ENCODE results near the gene PLBD2. TPM values are rescaled to one million over a fixed set of nuclear protein-coding genes. Genes with fewer than 3 reads are reported as not detected.

PLBD2 gene
- total and polyA plus RNA-seq, 9 of the 15 experiments (the other 6 are each of a cell fraction or from before 2014, with no cell fraction given): 2.4 to 37.4 (median 6.0) TPM

DNA sequence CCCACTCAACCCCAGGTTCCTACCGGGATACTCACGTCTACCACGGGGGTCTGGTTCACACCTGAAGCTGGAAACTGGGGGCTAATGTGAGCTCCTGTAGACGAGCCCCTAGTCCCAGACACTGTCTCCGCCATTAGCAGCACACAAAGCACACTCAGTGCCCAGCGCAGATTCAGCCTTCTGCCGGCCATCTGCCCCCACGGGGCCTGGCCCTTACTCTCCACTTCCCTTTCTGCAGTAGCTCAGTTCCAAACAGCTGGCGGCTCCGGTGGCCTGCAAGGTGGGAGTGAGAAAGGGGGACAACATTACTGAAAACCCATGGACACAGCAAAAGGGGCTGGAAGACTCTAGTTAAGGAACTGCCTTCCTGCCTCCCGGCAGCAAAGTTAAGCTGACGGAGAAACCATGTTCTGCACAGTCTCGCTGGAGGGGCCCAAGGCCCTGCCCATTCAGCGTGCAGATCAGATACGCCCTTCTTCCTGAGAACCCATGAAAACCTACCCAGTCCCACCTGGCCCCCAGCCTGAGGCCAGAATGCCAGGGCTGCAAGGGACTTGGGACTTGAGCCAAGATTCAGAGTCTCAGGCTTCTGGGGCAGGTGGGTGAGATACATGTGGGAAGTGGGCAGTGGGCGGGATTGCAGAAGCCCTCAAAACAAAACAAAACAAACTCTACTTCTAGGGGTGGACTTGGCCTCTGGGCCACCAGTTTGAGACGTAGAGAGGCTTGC lies 25.5 kb upstream of the PLBD2 start (continued):
- TF ChIP-seq NFIC (IDR thresholded peaks at IDR 0.05): 0 out of 2 replicates have a peak, but pooled peaks have one; percentile 26
- TF ChIP-seq, protein P1, sequence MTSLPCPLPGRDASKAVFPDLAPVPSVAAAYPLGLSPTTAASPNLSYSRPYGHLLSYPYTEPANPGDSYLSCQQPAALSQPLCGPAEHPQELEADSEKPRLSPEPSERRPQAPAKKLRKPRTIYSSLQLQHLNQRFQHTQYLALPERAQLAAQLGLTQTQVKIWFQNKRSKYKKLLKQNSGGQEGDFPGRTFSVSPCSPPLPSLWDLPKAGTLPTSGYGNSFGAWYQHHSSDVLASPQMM (CRISPR knock-in tag; IDR thresholded peaks at IDR 0.05): no peak

DNA sequence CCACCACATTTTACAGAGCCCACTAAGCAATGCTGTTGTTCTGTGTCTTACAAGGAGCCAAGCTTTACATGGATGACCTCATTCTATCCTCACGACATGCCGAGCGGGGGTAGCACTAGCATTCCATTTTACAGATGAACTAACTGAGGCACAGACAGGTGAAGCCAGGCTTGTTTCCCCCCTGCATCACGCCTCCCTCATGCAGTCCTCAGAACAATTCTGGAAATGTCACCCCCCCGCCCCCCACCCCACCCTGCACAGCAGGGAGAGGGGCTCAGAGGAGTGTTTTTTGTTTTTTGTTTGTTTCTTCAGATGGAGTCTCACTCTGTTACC lies 25.0 kb upstream of the PLBD2 start:
- FAIRE-seq (no peak), ATAC-seq (no peak), DNase-seq (ENCODE audit: extremely low read depth in 1 of 4, low spot score in 3 of 4) (no peak)
- ChIA-PET CTCF (ENCODE audit: low intra/inter-chr PET ratio) (no interaction called here), POLR2A (interaction anchor here (0.6 to 2.4 kb wide), 3 partner anchors 24 to 148 kb away, joined by 3 to 9 read pairs (median 3); partner anchors contain the start of genes DDX54 and PLBD2)
- no TSS peak for BruUV-seq (replicated peaks)
- H3K4me2 ChIP-seq (ENCODE audit: insufficient read depth, low read length): peak overlapping the region; percentile 95
- intact Hi-C loops (cut with micrococcal nuclease): no loop called here
- H3K79me2 ChIP-seq (ENCODE audit: control insufficient read depth, insufficient read depth, low read length): peaks cover 18% of the 10 kb centered on the region
- no peaks in the 10 kb centered on the region for H3K27me3 ChIP-seq (ENCODE audit: control insufficient read depth in 2 of 2, insufficient read depth in 2 of 2, low read length in 2 of 2)
- peak in 1 of 2 experiments; percentile 60; a peak in 2 of 4 replicates for TF ChIP-seq KDM1A (IDR thresholded peaks at IDR 0.05)
- TF ChIP-seq, protein P2, sequence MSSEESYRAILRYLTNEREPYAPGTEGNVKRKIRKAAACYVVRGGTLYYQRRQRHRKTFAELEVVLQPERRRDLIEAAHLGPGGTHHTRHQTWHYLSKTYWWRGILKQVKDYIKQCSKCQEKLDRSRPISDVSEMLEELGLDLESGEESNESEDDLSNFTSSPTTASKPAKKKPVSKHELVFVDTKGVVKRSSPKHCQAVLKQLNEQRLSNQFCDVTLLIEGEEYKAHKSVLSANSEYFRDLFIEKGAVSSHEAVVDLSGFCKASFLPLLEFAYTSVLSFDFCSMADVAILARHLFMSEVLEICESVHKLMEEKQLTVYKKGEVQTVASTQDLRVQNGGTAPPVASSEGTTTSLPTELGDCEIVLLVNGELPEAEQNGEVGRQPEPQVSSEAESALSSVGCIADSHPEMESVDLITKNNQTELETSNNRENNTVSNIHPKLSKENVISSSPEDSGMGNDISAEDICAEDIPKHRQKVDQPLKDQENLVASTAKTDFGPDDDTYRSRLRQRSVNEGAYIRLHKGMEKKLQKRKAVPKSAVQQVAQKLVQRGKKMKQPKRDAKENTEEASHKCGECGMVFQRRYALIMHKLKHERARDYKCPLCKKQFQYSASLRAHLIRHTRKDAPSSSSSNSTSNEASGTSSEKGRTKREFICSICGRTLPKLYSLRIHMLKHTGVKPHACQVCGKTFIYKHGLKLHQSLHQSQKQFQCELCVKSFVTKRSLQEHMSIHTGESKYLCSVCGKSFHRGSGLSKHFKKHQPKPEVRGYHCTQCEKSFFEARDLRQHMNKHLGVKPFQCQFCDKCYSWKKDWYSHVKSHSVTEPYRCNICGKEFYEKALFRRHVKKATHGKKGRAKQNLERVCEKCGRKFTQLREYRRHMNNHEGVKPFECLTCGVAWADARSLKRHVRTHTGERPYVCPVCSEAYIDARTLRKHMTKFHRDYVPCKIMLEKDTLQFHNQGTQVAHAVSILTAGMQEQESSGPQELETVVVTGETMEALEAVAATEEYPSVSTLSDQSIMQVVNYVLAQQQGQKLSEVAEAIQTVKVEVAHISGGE (CRISPR knock-in tag; IDR thresholded peaks at IDR 0.05): 0 out of 6 replicates have a peak, but pooled peaks of 1 of the 3 experiments have one; percentile 12
- TF ChIP-seq, protein P3, sequence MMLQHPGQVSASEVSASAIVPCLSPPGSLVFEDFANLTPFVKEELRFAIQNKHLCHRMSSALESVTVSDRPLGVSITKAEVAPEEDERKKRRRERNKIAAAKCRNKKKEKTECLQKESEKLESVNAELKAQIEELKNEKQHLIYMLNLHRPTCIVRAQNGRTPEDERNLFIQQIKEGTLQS (IDR thresholded peaks at IDR 0.05): peak; percentile 47; the same call in 1 of the 2 replicates
- TF ChIP-seq, protein P3 (CRISPR knock-in tag; conservative IDR thresholded peaks at IDR 0.05): no peak
- no peak for TF ChIP-seq KHSRP (IDR thresholded peaks at IDR 0.05)
- TF ChIP-seq RBM25 (IDR thresholded peaks at IDR 0.05; ENCODE audit: low read depth, low read length, severe bottlenecking): peak; percentile 82
- peaks cover 44% of the 10 kb centered on the region; the same call in 2 of the 3 replicates for H3K36me3 ChIP-seq (ENCODE audit: control insufficient read depth, insufficient read depth, low read length)
- H3K27ac ChIP-seq (ENCODE audit: extremely low read depth, low read depth, low read length): peak overlapping the region; percentile 80; the same call in 1 of the 3 replicates
- H3K4me3 ChIP-seq: peak overlapping the region; percentile 60
- in situ Hi-C loops (cut with MboI): no loop called here
- 71% methylated on average over 5 of the region's 5 CpGs for WGBS (ENCODE audit: insufficient coverage, low coverage, missing lambda C conversion rate)
- no peak overlapping the region for H2AFZ ChIP-seq (ENCODE audit: low read depth, low read length)
- no peaks in the 10 kb centered on the region for H3K9me3 ChIP-seq (replicated peaks; ENCODE audit: control insufficient read depth, insufficient read depth, low read depth, low read length)
- peaks cover 22 to 24% of the 10 kb centered on the region in 2 experiments for H3K4me1 ChIP-seq (replicated peaks in 1 of 2; ENCODE audit: control insufficient read depth in 2 of 2, insufficient read depth in 2 of 2, low read length in 2 of 2)
- H3K9ac ChIP-seq (ENCODE audit: insufficient read depth in 1 of 2, low read depth in 2 of 2, low read length in 2 of 2): peak overlapping the region; percentile 77 to 91; a peak in 3 of 4 replicates
- no peaks in the 10 kb centered on the region for H4K20me1 ChIP-seq (replicated peaks; ENCODE audit: control insufficient read depth, insufficient read depth, low read length)
- no peaks in the 10 kb centered on the region for H3K9me1 ChIP-seq (ENCODE audit: control insufficient read depth, insufficient read depth, low read length)

Measured in K562 (cell line).